Measurements from ENCODE around the gene TMEM72.

GRCh38 chr10:44955413-44956070 lies 44.4 kb downstream of the TMEM72 start:
- TF ChIP-seq CTCF (conservative IDR thresholded peaks at IDR 0.05; ENCODE audit: low read length) (no peak), EZH2phosphoT487 (IDR thresholded peaks at IDR 0.05; ENCODE audit: borderline replicate concordance) (no peak)
